ENCODE measurements around the gene MYL6B.
A peak's percentile ranks its signal among the peaks of the same experiment; 100 is the strongest.

MYL6B gene

GRCh38 chr12:56124133-56124532, 28.3 kb upstream of the MYL6B start:
- no peak for DNase-seq

- DNase-seq = no peak
Measured at GRCh38 chr12:56126732-56127239, 25.6 kb upstream of the MYL6B start.

- DNase-seq = no peak
Measured at GRCh38 chr12:56127485-56127887, 24.9 kb upstream of the MYL6B start.

GRCh38 chr12:56127888-56128669, 24.3 kb upstream of the MYL6B start, which contains the start of gene ESYT1:
Gene ESYT1, plus strand, starts transcription at chr12:56128267. Its CDS starts 53 bp downstream, at chr12:56128320.
- peak; percentile 100 for DNase-seq

GRCh38 chr12:56128670-56129205, 23.6 kb upstream of the MYL6B start:
- no peak for DNase-seq

GRCh38 chr12:56129206-56129941, 23.0 kb upstream of the MYL6B start:
- no peak for DNase-seq

GRCh38 chr12:56129942-56130495, 22.4 kb upstream of the MYL6B start:
- DNase-seq = no peak

- DNase-seq = no peak
Measured at GRCh38 chr12:56130876-56131275, 21.5 kb upstream of the MYL6B start.

- no peak for DNase-seq
Measured at GRCh38 chr12:56134897-56135296, 17.5 kb upstream of the MYL6B start.

- no peak for DNase-seq
Measured at GRCh38 chr12:56137853-56138571, 14.4 kb upstream of the MYL6B start.

GRCh38 chr12:56141946-56142784, 10.2 kb upstream of the MYL6B start:
- no peak for DNase-seq

- no peak for DNase-seq
Measured at GRCh38 chr12:56143217-56143616, 9.2 kb upstream of the MYL6B start.

GRCh38 chr12:56143870-56144269, 8.5 kb upstream of the MYL6B start:
- DNase-seq = no peak

- DNase-seq = no peak
Measured at GRCh38 chr12:56145217-56145616, 7.2 kb upstream of the MYL6B start.

GRCh38 chr12:56146492-56147460, 5.6 kb upstream of the MYL6B start:
- no peak for DNase-seq

GRCh38 chr12:56150563-56150962, 1.8 kb upstream of the MYL6B start:
- DNase-seq = no peak

GRCh38 chr12:56151672-56152131, 685 bp upstream of the MYL6B start:
- peak; percentile 58 for DNase-seq

- no peak for DNase-seq
Measured at GRCh38 chr12:56152756-56153677, 630 bp downstream of the MYL6B start.

GRCh38 chr12:56153678-56154065, 1.3 kb downstream of the MYL6B start:
- no peak for DNase-seq

Data from NCI-H774 (cell line).